ENCODE data around the gene YPEL4. TPM values are rescaled to one million over a fixed set of nuclear protein-coding genes. Genes with fewer than 3 reads are reported as not detected.

YPEL4 gene
- total RNA-seq, 3 donors from 2014 or later (not counting 1 experiment from before 2014, with no cell fraction given): 1.2 to 1.3 (median 1.2) TPM

- DNase-seq: no peak
- no peaks in the 10 kb centered on the region for H3K9me3 ChIP-seq (ENCODE audit: control insufficient read depth, insufficient read depth, low read length)
- no peak for TF ChIP-seq CTCF (IDR thresholded peaks at IDR 0.05)
- Mint-ChIP-seq H3K27me3 (ENCODE audit: low read depth in 2 of 2) (peaks cover 24 to 29% of the 10 kb centered on the region in 2 donors), H3K4me1 (no peaks in the 10 kb centered on the region), H3K9me3 (no peaks in the 10 kb centered on the region), H3K4me3 (no peak overlapping the region), H3K36me3 (no peaks in the 10 kb centered on the region), H3K27ac (no peak overlapping the region)
- WGBS (ENCODE audit: insufficient coverage): 84% methylated on average over 5 of the region's 5 CpGs
- no peaks in the 10 kb centered on the region for H3K4me1 ChIP-seq (ENCODE audit: control insufficient read depth, insufficient read depth, low read length)
- H3K36me3 ChIP-seq (ENCODE audit: control insufficient read depth, insufficient read depth, low read length): no peaks in the 10 kb centered on the region
- H3K4me3 ChIP-seq (ENCODE audit: low read length): no peak overlapping the region
- ATAC-seq: no peak
- intact Hi-C loops (cut with micrococcal nuclease): no loop called here
- H3K27ac ChIP-seq (ENCODE audit: low read length): no peak overlapping the region
- peaks cover under 1% of the 10 kb centered on the region for H3K27me3 ChIP-seq (ENCODE audit: control insufficient read depth, insufficient read depth, low read length)
Measured at GRCh38 chr11:57632116-57632515, 17.6 kb downstream of the YPEL4 start.

DNA sequence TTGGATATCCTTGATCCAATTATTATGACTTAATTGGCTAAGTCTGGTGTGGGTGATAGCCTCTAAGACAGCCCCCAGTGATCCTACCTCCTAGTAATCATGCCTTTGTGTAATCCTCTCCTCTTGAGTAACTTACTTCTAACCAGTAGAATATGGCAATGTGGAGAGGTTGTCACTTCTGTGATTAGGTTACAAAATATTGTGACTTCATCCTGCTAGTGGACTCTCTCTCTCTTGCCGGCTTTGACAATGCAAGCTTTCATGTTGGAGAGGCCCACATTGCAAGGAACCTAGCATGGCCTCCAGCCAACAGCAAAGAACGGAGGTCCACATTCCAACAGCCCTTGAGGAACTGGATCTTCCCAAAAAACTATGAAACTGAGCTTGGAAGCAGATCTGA is 19.5 kb downstream of the YPEL4 start:
- no peak overlapping the region for H3K27ac ChIP-seq (ENCODE audit: low read length)
- WGBS (ENCODE audit: insufficient coverage): 96% methylated on average over 2 of the region's 2 CpGs
- peaks cover 21 to 24% of the 10 kb centered on the region in 2 donors for H3K27me3 Mint-ChIP-seq (ENCODE audit: low read depth in 2 of 2)
- no peaks in the 10 kb centered on the region for H3K9me3 ChIP-seq (ENCODE audit: control insufficient read depth, insufficient read depth, low read length)
- no peaks in the 10 kb centered on the region for H3K4me1 Mint-ChIP-seq
- H3K27ac Mint-ChIP-seq: no peak overlapping the region
- H3K36me3 Mint-ChIP-seq: no peaks in the 10 kb centered on the region
- intact Hi-C loops (cut with micrococcal nuclease): no loop called here
- H3K4me3 Mint-ChIP-seq: no peak overlapping the region
- TF ChIP-seq CTCF (IDR thresholded peaks at IDR 0.05): no peak
- H3K36me3 ChIP-seq (ENCODE audit: control insufficient read depth, insufficient read depth, low read length): no peaks in the 10 kb centered on the region
- H3K27me3 ChIP-seq (ENCODE audit: control insufficient read depth, insufficient read depth, low read length): no peaks in the 10 kb centered on the region
- ATAC-seq: no peak
- H3K4me1 ChIP-seq (ENCODE audit: control insufficient read depth, insufficient read depth, low read length): no peaks in the 10 kb centered on the region
- H3K9me3 Mint-ChIP-seq: no peaks in the 10 kb centered on the region
- DNase-seq: no peak
- H3K4me3 ChIP-seq (ENCODE audit: low read length): no peak overlapping the region

- ATAC-seq (no peak), DNase-seq (no peak)
- peaks cover 10 to 15% of the 10 kb centered on the region in 2 donors for H3K27me3 Mint-ChIP-seq (ENCODE audit: low read depth in 2 of 2)
- TF ChIP-seq CTCF (IDR thresholded peaks at IDR 0.05): no peak
- WGBS (ENCODE audit: insufficient coverage): 92% methylated on average over 1 of the region's 1 CpG
- H3K27me3 ChIP-seq (ENCODE audit: control insufficient read depth, insufficient read depth, low read length): no peaks in the 10 kb centered on the region
- H3K36me3 Mint-ChIP-seq: no peaks in the 10 kb centered on the region
- no peaks in the 10 kb centered on the region for H3K36me3 ChIP-seq (ENCODE audit: control insufficient read depth, insufficient read depth, low read length)
- no peak overlapping the region for H3K4me3 ChIP-seq (ENCODE audit: low read length)
- no peaks in the 10 kb centered on the region for H3K9me3 Mint-ChIP-seq
- H3K27ac Mint-ChIP-seq: no peak overlapping the region
- no peak overlapping the region for H3K27ac ChIP-seq (ENCODE audit: low read length)
- H3K4me1 Mint-ChIP-seq: no peaks in the 10 kb centered on the region
- no peaks in the 10 kb centered on the region for H3K9me3 ChIP-seq (ENCODE audit: control insufficient read depth, insufficient read depth, low read length)
- no peak overlapping the region for H3K4me3 Mint-ChIP-seq
- intact Hi-C loops (cut with micrococcal nuclease): no loop called here
- H3K4me1 ChIP-seq (ENCODE audit: control insufficient read depth, insufficient read depth, low read length): no peaks in the 10 kb centered on the region
Measured at GRCh38 chr11:57626895-57627294, 22.8 kb downstream of the YPEL4 start.

GRCh38 chr11:57624864-57625263 is 24.8 kb downstream of the YPEL4 start:
- no peaks in the 10 kb centered on the region for H3K4me1 Mint-ChIP-seq
- no peaks in the 10 kb centered on the region for H3K9me3 Mint-ChIP-seq
- WGBS (ENCODE audit: insufficient coverage): 88% methylated on average over 2 of the region's 2 CpGs
- no peak for TF ChIP-seq CTCF (IDR thresholded peaks at IDR 0.05)
- intact Hi-C loops (cut with micrococcal nuclease): no loop called here
- H3K27me3 ChIP-seq (ENCODE audit: control insufficient read depth, insufficient read depth, low read length): no peaks in the 10 kb centered on the region
- no peak overlapping the region for H3K4me3 Mint-ChIP-seq
- H3K36me3 ChIP-seq (ENCODE audit: control insufficient read depth, insufficient read depth, low read length): no peaks in the 10 kb centered on the region
- no peak overlapping the region for H3K4me3 ChIP-seq (ENCODE audit: low read length)
- no peak for DNase-seq
- ATAC-seq: no peak
- no peaks in the 10 kb centered on the region for H3K4me1 ChIP-seq (ENCODE audit: control insufficient read depth, insufficient read depth, low read length)
- H3K9me3 ChIP-seq (ENCODE audit: control insufficient read depth, insufficient read depth, low read length): no peaks in the 10 kb centered on the region
- no peak overlapping the region for H3K27ac ChIP-seq (ENCODE audit: low read length)
- H3K27ac Mint-ChIP-seq: no peak overlapping the region
- peaks cover 5 to 6% of the 10 kb centered on the region in 2 donors for H3K27me3 Mint-ChIP-seq (ENCODE audit: low read depth in 2 of 2)
- no peaks in the 10 kb centered on the region for H3K36me3 Mint-ChIP-seq

Measured in natural killer cell (primary cell).